ENCODE measurements around the gene ZSWIM4.

DNA sequence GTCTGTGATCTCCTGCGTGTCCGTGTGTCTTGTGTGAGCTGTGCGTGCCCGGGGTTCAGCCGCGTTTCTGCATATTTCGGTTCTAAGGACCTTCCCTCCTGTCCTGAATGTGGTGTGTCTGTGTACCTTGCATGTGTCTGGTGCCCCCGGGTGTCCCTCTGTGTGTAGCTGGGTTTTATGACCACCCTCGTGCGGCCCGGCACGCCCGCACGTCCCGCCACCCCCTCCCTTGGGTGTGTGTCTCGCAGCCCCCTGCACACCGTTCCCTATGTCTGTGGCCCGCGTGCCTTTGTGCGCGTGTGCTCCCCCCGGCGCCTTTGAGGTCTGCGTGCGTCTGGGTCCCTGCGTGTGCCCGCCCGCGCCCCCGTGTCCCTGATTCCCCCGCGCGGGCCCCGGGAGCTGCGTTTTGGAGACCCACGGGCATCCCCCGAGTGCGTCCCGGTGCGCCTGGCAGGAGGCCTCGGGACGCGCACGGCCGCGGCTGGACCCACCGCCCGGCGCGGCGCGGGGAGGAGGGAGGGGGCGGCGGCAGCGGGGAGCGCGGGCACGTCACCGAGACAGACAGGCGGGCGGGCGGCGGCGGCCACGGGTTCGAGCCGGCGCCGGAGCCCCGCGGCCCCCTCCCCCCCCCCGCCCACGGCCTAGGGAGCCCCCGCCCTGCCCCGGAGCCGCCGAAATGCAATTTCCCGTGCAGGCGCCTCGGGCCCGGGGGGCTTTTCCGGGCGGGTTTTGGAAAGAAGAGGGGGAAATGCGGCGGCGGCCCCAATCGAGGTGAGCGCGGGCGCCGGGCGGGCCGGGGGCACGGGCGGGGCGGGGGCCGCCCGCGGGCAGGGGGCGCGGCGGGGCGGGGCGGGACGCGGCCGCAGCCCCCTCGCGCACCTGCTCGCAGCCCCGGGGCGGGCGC, 69.7 kb downstream of the ZSWIM4 start:
- TF ChIP-seq, protein P1, sequence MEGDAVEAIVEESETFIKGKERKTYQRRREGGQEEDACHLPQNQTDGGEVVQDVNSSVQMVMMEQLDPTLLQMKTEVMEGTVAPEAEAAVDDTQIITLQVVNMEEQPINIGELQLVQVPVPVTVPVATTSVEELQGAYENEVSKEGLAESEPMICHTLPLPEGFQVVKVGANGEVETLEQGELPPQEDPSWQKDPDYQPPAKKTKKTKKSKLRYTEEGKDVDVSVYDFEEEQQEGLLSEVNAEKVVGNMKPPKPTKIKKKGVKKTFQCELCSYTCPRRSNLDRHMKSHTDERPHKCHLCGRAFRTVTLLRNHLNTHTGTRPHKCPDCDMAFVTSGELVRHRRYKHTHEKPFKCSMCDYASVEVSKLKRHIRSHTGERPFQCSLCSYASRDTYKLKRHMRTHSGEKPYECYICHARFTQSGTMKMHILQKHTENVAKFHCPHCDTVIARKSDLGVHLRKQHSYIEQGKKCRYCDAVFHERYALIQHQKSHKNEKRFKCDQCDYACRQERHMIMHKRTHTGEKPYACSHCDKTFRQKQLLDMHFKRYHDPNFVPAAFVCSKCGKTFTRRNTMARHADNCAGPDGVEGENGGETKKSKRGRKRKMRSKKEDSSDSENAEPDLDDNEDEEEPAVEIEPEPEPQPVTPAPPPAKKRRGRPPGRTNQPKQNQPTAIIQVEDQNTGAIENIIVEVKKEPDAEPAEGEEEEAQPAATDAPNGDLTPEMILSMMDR (IDR thresholded peaks at IDR 0.05; ENCODE audit: low read depth, low read length) = no peak
- TF ChIP-seq EZH2phosphoT487 (IDR thresholded peaks at IDR 0.05; ENCODE audit: low read depth) = no peak
